ENCODE measurements around the gene PRKN. TPM values are rescaled to one million over a fixed set of nuclear protein-coding genes. Genes with fewer than 3 reads are reported as not detected.

Gene PRKN
- total RNA-seq, 1 donor from 2014 or later, result 2.6 TPM

DNA sequence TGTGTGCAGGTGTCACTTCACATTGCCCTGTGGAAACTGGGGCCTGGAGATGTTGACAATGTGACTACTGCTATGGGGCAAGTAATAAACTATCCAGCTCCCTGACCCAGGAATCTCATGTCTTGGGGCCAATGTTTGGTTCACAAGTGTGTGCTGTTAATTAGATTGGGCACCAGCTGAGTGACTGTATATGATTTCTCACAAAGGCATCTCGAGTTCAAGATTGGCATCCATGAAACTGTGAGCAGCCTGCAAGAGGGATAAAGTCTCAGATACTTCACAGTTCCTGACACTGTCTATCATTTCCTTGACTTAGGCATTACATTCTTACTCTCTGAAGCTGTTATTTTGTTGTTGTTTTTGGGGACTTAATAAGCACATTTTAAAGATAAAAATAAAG lies 264.0 kb downstream of the PRKN start:
- Histone ChIP-seq H3K9me3 (no peaks in the 10 kb centered on the region), H3K27ac (no peak overlapping the region), H3K4me3 (no peak overlapping the region), H3K4me1 (no peaks in the 10 kb centered on the region), H3K27me3 (no peaks in the 10 kb centered on the region), H3K36me3 (no peaks in the 10 kb centered on the region)
- intact Hi-C loops (cut with DNase I), result no loop called here
- TF ChIP-seq, protein P1, sequence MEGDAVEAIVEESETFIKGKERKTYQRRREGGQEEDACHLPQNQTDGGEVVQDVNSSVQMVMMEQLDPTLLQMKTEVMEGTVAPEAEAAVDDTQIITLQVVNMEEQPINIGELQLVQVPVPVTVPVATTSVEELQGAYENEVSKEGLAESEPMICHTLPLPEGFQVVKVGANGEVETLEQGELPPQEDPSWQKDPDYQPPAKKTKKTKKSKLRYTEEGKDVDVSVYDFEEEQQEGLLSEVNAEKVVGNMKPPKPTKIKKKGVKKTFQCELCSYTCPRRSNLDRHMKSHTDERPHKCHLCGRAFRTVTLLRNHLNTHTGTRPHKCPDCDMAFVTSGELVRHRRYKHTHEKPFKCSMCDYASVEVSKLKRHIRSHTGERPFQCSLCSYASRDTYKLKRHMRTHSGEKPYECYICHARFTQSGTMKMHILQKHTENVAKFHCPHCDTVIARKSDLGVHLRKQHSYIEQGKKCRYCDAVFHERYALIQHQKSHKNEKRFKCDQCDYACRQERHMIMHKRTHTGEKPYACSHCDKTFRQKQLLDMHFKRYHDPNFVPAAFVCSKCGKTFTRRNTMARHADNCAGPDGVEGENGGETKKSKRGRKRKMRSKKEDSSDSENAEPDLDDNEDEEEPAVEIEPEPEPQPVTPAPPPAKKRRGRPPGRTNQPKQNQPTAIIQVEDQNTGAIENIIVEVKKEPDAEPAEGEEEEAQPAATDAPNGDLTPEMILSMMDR (IDR thresholded peaks at IDR 0.05), result no peak
- no peak for DNase-seq (ENCODE audit: low spot score in 2 of 2)

DNA sequence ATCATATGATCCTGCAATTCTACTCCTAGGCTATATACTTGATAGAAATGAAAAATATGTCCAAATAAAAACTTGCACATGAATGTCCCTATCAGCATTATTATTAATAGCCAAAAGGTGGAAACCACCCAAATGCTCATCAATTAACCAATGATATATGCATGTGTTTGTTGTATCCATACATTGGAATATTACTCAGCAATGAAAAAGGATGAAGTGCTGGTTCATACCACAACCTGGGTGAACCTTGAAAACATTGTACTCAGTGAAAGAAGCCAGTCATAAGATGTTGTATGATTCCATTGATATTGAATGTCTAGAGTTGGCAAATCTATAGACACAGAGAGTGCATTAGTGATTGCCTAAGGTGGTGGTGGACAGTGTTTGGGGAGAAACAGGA lies 267.6 kb downstream of the PRKN start:
- H3K27me3 ChIP-seq, result no peaks in the 10 kb centered on the region
- H3K9me3 ChIP-seq, result no peaks in the 10 kb centered on the region
- no peak overlapping the region for H3K27ac ChIP-seq
- H3K4me1 ChIP-seq, result no peaks in the 10 kb centered on the region
- DNase-seq (ENCODE audit: low spot score in 2 of 2), result no peak
- H3K36me3 ChIP-seq, result no peaks in the 10 kb centered on the region
- no peak overlapping the region for H3K4me3 ChIP-seq
- TF ChIP-seq, protein P1 (IDR thresholded peaks at IDR 0.05), result no peak
- intact Hi-C loops (cut with DNase I), result no loop called here

DNA sequence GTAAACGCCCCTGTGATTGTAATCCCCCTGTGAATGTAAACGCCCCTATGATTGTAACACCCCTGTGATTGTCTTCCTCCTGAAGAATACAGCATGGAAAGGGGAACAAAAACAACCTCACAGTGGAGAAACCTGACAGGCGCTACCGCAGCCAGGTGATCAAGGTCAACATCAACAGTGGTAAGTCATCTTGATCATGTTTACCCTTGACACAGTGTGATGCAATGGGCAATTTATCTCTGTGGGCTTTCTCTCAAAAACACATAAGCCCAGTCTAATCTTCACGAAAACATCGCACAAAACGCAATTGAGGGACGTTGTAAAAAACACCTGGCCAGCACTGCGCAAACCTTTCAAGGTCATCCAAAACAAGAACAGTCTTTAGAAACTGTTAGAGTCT lies 277.2 kb downstream of the PRKN start:
- intact Hi-C loops (cut with DNase I), result no loop called here
- no peak for DNase-seq (ENCODE audit: low spot score in 2 of 2)
- Histone ChIP-seq H3K36me3 (no peaks in the 10 kb centered on the region), H3K27me3 (no peaks in the 10 kb centered on the region), H3K4me1 (no peaks in the 10 kb centered on the region), H3K4me3 (no peak overlapping the region), H3K9me3 (no peaks in the 10 kb centered on the region), H3K27ac (no peak overlapping the region)
- TF ChIP-seq, protein P1 (IDR thresholded peaks at IDR 0.05), result no peak

DNA sequence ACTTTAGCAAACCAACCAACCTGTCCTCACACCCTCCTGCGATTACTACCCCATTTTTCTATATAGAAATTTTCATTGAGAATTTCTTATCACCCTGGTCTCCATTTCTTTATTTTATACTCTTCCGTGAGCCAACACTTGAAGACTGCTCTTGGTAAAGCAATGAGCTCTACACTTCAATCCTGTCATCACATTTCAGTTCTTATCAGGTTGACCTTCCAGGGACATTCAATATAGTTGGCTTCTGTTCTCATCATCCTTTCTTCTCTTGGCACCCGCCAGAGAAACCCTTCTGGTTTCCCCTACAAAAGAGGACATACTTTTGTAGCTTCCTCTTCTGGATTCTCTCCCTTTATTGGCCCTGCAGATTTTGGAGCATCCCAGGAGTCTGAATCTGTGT lies 279.3 kb downstream of the PRKN start:
- H3K4me1 ChIP-seq, result no peaks in the 10 kb centered on the region
- no peak for DNase-seq (ENCODE audit: low spot score in 2 of 2)
- TF ChIP-seq, protein P1 (IDR thresholded peaks at IDR 0.05), result no peak
- intact Hi-C loops (cut with DNase I), result no loop called here
- H3K36me3 ChIP-seq, result no peaks in the 10 kb centered on the region
- no peak overlapping the region for H3K4me3 ChIP-seq
- no peaks in the 10 kb centered on the region for H3K27me3 ChIP-seq
- H3K27ac ChIP-seq, result no peak overlapping the region
- no peaks in the 10 kb centered on the region for H3K9me3 ChIP-seq

DNA sequence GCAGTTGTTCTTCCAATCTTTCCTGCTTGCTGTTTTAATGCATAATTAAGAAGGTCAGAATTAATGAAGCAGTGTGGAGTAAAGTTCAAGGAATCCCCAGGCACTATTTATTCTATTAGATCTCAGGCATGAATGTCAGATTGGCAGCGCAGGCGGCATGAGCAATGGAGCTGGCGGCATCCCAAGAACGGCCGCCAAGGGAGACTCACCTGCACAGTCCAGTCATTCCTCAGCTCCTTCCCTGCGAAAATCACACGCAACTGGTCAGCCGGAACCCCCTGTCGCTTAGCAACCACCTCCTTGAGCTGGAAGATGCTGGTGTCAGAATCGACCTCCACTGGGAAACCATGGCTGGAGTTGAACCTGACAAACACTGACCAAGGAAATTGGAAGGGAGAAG lies 284.5 kb downstream of the PRKN start:
- Histone ChIP-seq H3K4me3 (no peak overlapping the region), H3K9me3 (peaks cover 0 to 7% of the 10 kb centered on the region in 2 donors), H3K4me1 (no peaks in the 10 kb centered on the region), H3K27ac (no peak overlapping the region), H3K27me3 (no peaks in the 10 kb centered on the region), H3K36me3 (peaks cover 0 to 4% of the 10 kb centered on the region in 2 donors)
- DNase-seq (ENCODE audit: low spot score in 2 of 2), result no peak
- TF ChIP-seq, protein P1 (IDR thresholded peaks at IDR 0.05), result no peak
- intact Hi-C loops (cut with DNase I), result no loop called here

DNA sequence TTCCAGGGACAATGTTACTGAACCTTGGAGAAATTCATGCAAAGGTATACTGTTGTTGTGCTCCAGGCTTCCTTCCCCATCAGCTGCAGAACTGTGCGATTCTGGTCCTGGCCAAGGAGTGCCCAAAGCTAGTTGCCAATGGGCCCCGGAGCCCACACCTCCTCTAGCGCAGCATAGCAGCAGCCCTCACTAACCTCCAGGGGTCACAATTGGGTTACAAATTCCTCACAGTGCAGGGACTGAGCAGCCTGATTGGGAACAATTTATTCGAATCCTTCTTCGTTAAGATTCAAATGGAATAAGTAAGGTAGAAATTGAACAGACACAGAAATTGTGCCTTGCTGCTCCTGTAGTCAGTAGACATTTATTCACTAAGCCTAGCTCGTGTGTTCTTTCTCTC lies 284.9 kb downstream of the PRKN start:
- H3K27me3 ChIP-seq, result no peaks in the 10 kb centered on the region
- intact Hi-C loops (cut with DNase I), result no loop called here
- TF ChIP-seq, protein P1 (IDR thresholded peaks at IDR 0.05), result no peak
- no peak for DNase-seq (ENCODE audit: low spot score in 2 of 2)
- peaks cover 0 to 8% of the 10 kb centered on the region in 2 donors for H3K9me3 ChIP-seq
- no peaks in the 10 kb centered on the region for H3K4me1 ChIP-seq
- H3K27ac ChIP-seq, result no peak overlapping the region
- no peak overlapping the region for H3K4me3 ChIP-seq
- peaks cover 0 to 4% of the 10 kb centered on the region in 2 donors for H3K36me3 ChIP-seq
